GM21447 (cell line): ENCODE data around the gene POLG.

Experiments used
- ATAC-seq: cut with Tn5 transposase; IDR thresholded peaks from one replicate; pipeline ENCODE4 v1.9.1; 2021; ENCODE audit not compliant: unreplicated experiment

The POLG gene

GRCh38 chr15:89334510-89335297 lies at the start of gene POLG:
POLG (minus strand) TSS chr15:89334824; CDS start chr15:89333754, 1,070 bp downstream.
- ATAC-seq = peak; percentile 91

GRCh38 chr15:89384176-89384604 lies 49.6 kb upstream of the POLG start:
- ATAC-seq = no peak

- no peak for ATAC-seq
Observed at GRCh38 chr15:89383365-89384175, 48.9 kb upstream of the POLG start.

GRCh38 chr15:89381888-89382686 lies 47.5 kb upstream of the POLG start:
- no peak for ATAC-seq

- ATAC-seq = no peak
Observed at GRCh38 chr15:89381331-89381730, 46.7 kb upstream of the POLG start.

GRCh38 chr15:89379818-89380217 lies 45.2 kb upstream of the POLG start:
- ATAC-seq = no peak

GRCh38 chr15:89379251-89379695 lies 44.6 kb upstream of the POLG start:
- ATAC-seq = no peak

GRCh38 chr15:89378296-89379151 lies 43.9 kb upstream of the POLG start:
- ATAC-seq = no peak

- ATAC-seq = no peak
Observed at GRCh38 chr15:89377842-89378295, 43.2 kb upstream of the POLG start.

GRCh38 chr15:89377024-89377841 lies 42.6 kb upstream of the POLG start:
- no peak for ATAC-seq

GRCh38 chr15:89376388-89376787 lies 41.8 kb upstream of the POLG start:
- ATAC-seq = no peak

- ATAC-seq = no peak
Observed at GRCh38 chr15:89375093-89376005, 40.7 kb upstream of the POLG start.

- no peak for ATAC-seq
Observed at GRCh38 chr15:89374086-89374981, 39.7 kb upstream of the POLG start.

GRCh38 chr15:89372069-89372935 lies 37.7 kb upstream of the POLG start:
- ATAC-seq = no peak

- no peak for ATAC-seq
Observed at GRCh38 chr15:89371228-89372044, 36.8 kb upstream of the POLG start.

- no peak for ATAC-seq
Observed at GRCh38 chr15:89370978-89371227, 36.3 kb upstream of the POLG start.
